WTC11 (cell line): ENCODE measurements around the gene KCNK3. TPM values are rescaled to one million over a fixed set of nuclear protein-coding genes. Genes with fewer than 3 reads are reported as not detected.

ENCODE experiments used
- ATAC-seq: fragments of 200-7000 bp; cut with Tn5 transposase; 2 replicates; pipeline ENCODE4 v1.10.0; 2021; ENCODE audit warnings: mild to moderate bottlenecking, moderate library complexity
- CTCF ChIA-PET: fragments of 300-600 bp; sonication (Branson Sonifier 250); formaldehyde crosslinking; loops from one replicate; lab custom pipeline; 2021; ENCODE audit warnings: antibody characterized with exemption; lab: Charles Lee
- POLR2A ChIA-PET: fragments of 350-600 bp; sonication (Branson Sonifier 250); formaldehyde crosslinking; loops from one replicate; lab custom pipeline; 2021; ENCODE audit warnings: antibody characterized with exemption; lab: Charles Lee
- DNase-seq: peaks from one replicate; pipeline ENCODE4 v3.0.0; 2021; ENCODE audit warnings: low spot score
- H3K27ac Mint-ChIP-seq: 2 replicates; pipeline ENCODE4 v1.8.0; 2021; ENCODE audit warnings: mixed read lengths
- H3K27me3 Mint-ChIP-seq: 2 replicates; pipeline ENCODE4 v1.8.0; 2021; ENCODE audit warnings: low read depth, mild to moderate bottlenecking, moderate library complexity, mixed read lengths
- H3K36me3 Mint-ChIP-seq: 2 replicates; pipeline ENCODE4 v1.8.0; 2021; ENCODE audit warnings: mixed read lengths
- H3K4me1 Mint-ChIP-seq: 2 replicates; pipeline ENCODE4 v1.8.0; 2022; ENCODE audit warnings: mixed read lengths
- H3K4me3 Mint-ChIP-seq: 2 replicates; pipeline ENCODE4 v1.8.0; 2021; ENCODE audit warnings: mild to moderate bottlenecking, moderate library complexity, mixed read lengths
- H3K9me3 Mint-ChIP-seq: 2 replicates; pipeline ENCODE4 v1.8.0; 2021; ENCODE audit warnings: mixed read lengths
- FOXP1 ChIP-seq: sonication (generic); formaldehyde crosslinking; IDR thresholded peaks from 2 replicates; pipeline ENCODE4 v1.8.0; 2022; ENCODE audit warnings: missing genetic modification reagents, mild to moderate bottlenecking, moderate library complexity, borderline replicate concordance
- HMGA2 ChIP-seq: fragments of 250-450 bp; sonication (Bioruptor Pico); IDR thresholded peaks from 2 replicates; pipeline ENCODE4 v1.4.0; 2021; ENCODE audit warnings: mild to moderate bottlenecking, moderate library complexity
- MXD4 ChIP-seq: fragments of 250-450 bp; sonication (Bioruptor Pico); IDR thresholded peaks from 2 replicates; pipeline ENCODE4 v1.8.0; 2021; ENCODE audit warnings: mild to moderate bottlenecking, moderate library complexity, borderline replicate concordance
- MYBL2 ChIP-seq: sonication (generic); formaldehyde crosslinking; IDR thresholded peaks from 2 replicates; pipeline ENCODE4 v1.8.1; 2023; ENCODE audit warnings: mild to moderate bottlenecking, moderate library complexity, missing genetic modification reagents
- NR1H2 ChIP-seq: sonication (generic); formaldehyde crosslinking; IDR thresholded peaks from 2 replicates; pipeline ENCODE4 v1.9.0; 2021; ENCODE audit warnings: mild to moderate bottlenecking, moderate library complexity, missing genetic modification reagents
- RELA ChIP-seq: sonication (generic); formaldehyde crosslinking; IDR thresholded peaks from 2 replicates; pipeline ENCODE4 v1.8.1; 2022; ENCODE audit warnings: missing genetic modification reagents, mild to moderate bottlenecking, borderline replicate concordance
- SMAD3 ChIP-seq: sonication (generic); formaldehyde crosslinking; IDR thresholded peaks from 2 replicates; pipeline ENCODE4 v1.8.0; 2022; ENCODE audit warnings: missing genetic modification reagents, mild to moderate bottlenecking, borderline replicate concordance
- SMAD4 ChIP-seq: sonication (generic); formaldehyde crosslinking; IDR thresholded peaks from 2 replicates; pipeline ENCODE4 v1.8.0; 2022; ENCODE audit warnings: mild to moderate bottlenecking, missing genetic modification reagents
- TEAD1 ChIP-seq: sonication (generic); formaldehyde crosslinking; IDR thresholded peaks from 2 replicates; pipeline ENCODE4 v1.8.0; 2022; ENCODE audit warnings: mild to moderate bottlenecking, missing genetic modification reagents
- ZMAT4 ChIP-seq: fragments of 250-450 bp; sonication (Bioruptor Pico); IDR thresholded peaks from 2 replicates; pipeline ENCODE4 v1.9.0; 2021; ENCODE audit warnings: mild to moderate bottlenecking
- ZNF219 ChIP-seq: sonication (generic); formaldehyde crosslinking; IDR thresholded peaks from 2 replicates; pipeline ENCODE4 v1.8.0; 2023; ENCODE audit warnings: missing genetic modification reagents, mild to moderate bottlenecking, borderline replicate concordance
- ZNF317 ChIP-seq: sonication (generic); formaldehyde crosslinking; IDR thresholded peaks from 2 replicates; pipeline ENCODE4 v1.8.1; 2023; ENCODE audit warnings: low read depth, mild to moderate bottlenecking, moderate library complexity, missing genetic modification reagents, borderline replicate concordance
- ZNF425 ChIP-seq: fragments of 250-450 bp; sonication (Bioruptor Pico); conservative IDR thresholded peaks from 2 replicates; pipeline ENCODE4 v1.9.0; 2021; ENCODE audit warnings: mild to moderate bottlenecking
- total RNA-seq: library from RNA; stranded (reverse); gene quantifications from 3 replicates; pipeline ENCODE4 v1.2.3, GENCODE V29; 2021
- TF ChIP-seq, protein P1 (sequence below): sonication (generic); formaldehyde crosslinking; IDR thresholded peaks from 2 replicates; pipeline ENCODE4 v1.8.0; 2023; ENCODE audit warnings: missing genetic modification reagents, mild to moderate bottlenecking, borderline replicate concordance
- TF ChIP-seq, protein P2 (sequence below): sonication (generic); formaldehyde crosslinking; conservative IDR thresholded peaks from 2 replicates; pipeline ENCODE4 v1.8.1; 2023; ENCODE audit warnings: mild to moderate bottlenecking, low read depth, missing genetic modification reagents, moderate library complexity

Gene KCNK3
- total RNA-seq, 1 experiment from 2014 or later = 0.22 TPM

GRCh38 chr2:26683583-26683982, 8.9 kb upstream of the KCNK3 start (continued):
- TF ChIP-seq MXD4 (no peak), ZNF317 (no peak), ZMAT4 (CRISPR knock-in tag) (no peak), ZNF425 (CRISPR knock-in tag) (no peak), SMAD3 (CRISPR knock-in tag) (no peak), HMGA2 (no peak), MYBL2 (CRISPR knock-in tag) (no peak), SMAD4 (no peak), NR1H2 (CRISPR knock-in tag) (no peak)
- TF ChIP-seq, protein P1, sequence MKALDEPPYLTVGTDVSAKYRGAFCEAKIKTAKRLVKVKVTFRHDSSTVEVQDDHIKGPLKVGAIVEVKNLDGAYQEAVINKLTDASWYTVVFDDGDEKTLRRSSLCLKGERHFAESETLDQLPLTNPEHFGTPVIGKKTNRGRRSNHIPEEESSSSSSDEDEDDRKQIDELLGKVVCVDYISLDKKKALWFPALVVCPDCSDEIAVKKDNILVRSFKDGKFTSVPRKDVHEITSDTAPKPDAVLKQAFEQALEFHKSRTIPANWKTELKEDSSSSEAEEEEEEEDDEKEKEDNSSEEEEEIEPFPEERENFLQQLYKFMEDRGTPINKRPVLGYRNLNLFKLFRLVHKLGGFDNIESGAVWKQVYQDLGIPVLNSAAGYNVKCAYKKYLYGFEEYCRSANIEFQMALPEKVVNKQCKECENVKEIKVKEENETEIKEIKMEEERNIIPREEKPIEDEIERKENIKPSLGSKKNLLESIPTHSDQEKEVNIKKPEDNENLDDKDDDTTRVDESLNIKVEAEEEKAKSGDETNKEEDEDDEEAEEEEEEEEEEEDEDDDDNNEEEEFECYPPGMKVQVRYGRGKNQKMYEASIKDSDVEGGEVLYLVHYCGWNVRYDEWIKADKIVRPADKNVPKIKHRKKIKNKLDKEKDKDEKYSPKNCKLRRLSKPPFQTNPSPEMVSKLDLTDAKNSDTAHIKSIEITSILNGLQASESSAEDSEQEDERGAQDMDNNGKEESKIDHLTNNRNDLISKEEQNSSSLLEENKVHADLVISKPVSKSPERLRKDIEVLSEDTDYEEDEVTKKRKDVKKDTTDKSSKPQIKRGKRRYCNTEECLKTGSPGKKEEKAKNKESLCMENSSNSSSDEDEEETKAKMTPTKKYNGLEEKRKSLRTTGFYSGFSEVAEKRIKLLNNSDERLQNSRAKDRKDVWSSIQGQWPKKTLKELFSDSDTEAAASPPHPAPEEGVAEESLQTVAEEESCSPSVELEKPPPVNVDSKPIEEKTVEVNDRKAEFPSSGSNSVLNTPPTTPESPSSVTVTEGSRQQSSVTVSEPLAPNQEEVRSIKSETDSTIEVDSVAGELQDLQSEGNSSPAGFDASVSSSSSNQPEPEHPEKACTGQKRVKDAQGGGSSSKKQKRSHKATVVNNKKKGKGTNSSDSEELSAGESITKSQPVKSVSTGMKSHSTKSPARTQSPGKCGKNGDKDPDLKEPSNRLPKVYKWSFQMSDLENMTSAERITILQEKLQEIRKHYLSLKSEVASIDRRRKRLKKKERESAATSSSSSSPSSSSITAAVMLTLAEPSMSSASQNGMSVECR (CRISPR knock-in tag) = no peak

GRCh38 chr2:26685341-26685740, 7.2 kb upstream of the KCNK3 start:
- ATAC-seq (no peak), DNase-seq (no peak)
- H3K4me3 Mint-ChIP-seq = no peak overlapping the region
- no peaks in the 10 kb centered on the region for H3K9me3 Mint-ChIP-seq
- POLR2A ChIA-PET = no interaction called here
- H3K27me3 Mint-ChIP-seq = peaks cover 17% of the 10 kb centered on the region
- TF ChIP-seq SMAD3 (CRISPR knock-in tag) = no peak
- no peak for TF ChIP-seq TEAD1 (CRISPR knock-in tag)
- no peak for TF ChIP-seq RELA
- TF ChIP-seq ZNF219 (CRISPR knock-in tag) = no peak
- TF ChIP-seq MYBL2 (CRISPR knock-in tag) = no peak
- no peak for TF ChIP-seq FOXP1 (CRISPR knock-in tag)
- TF ChIP-seq, protein P2, sequence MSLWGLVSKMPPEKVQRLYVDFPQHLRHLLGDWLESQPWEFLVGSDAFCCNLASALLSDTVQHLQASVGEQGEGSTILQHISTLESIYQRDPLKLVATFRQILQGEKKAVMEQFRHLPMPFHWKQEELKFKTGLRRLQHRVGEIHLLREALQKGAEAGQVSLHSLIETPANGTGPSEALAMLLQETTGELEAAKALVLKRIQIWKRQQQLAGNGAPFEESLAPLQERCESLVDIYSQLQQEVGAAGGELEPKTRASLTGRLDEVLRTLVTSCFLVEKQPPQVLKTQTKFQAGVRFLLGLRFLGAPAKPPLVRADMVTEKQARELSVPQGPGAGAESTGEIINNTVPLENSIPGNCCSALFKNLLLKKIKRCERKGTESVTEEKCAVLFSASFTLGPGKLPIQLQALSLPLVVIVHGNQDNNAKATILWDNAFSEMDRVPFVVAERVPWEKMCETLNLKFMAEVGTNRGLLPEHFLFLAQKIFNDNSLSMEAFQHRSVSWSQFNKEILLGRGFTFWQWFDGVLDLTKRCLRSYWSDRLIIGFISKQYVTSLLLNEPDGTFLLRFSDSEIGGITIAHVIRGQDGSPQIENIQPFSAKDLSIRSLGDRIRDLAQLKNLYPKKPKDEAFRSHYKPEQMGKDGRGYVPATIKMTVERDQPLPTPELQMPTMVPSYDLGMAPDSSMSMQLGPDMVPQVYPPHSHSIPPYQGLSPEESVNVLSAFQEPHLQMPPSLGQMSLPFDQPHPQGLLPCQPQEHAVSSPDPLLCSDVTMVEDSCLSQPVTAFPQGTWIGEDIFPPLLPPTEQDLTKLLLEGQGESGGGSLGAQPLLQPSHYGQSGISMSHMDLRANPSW (CRISPR knock-in tag) = no peak
- no peaks in the 10 kb centered on the region for H3K36me3 Mint-ChIP-seq
- no peak overlapping the region for H3K27ac Mint-ChIP-seq
- CTCF ChIA-PET = interaction anchor here (1.0 to 1.3 kb wide), 2 partner anchors 9 to 108 kb away, joined by 3 to 4 read pairs; no protein-coding TSS in a partner anchor
- peaks cover 19% of the 10 kb centered on the region for H3K4me1 Mint-ChIP-seq
